Adrenal gland (tissue), 12 donors: ENCODE results near the gene ZXDC. TPM values are rescaled to one million over a fixed set of nuclear protein-coding genes. Genes with fewer than 3 reads are reported as not detected.
A peak's percentile ranks its signal among the peaks of the same experiment; 100 is the strongest.

Experiments used
- DNase-seq, 7 donors: peaks; one replicate each; pipeline ENCODE4 v3.0.0-alpha.2; 2019 to 2020
- H3K27ac ChIP-seq, 5 donors: fragments of 200-600 bp; sonication (generic) in 4 of 5; 1 replicate in 3 of 5; 2 replicates in 2 of 5; pipeline versions ENCODE4 v1.5.1 to v1.8.0; 2016 to 2020; ENCODE audit warnings: mild to moderate bottlenecking in 1 of 5
- H3K27me3 ChIP-seq: fragments of 200-600 bp; 2 replicates; pipeline ENCODE4 v1.8.0; 2021
- H3K36me3 ChIP-seq, 2 donors: fragments of 200-600 bp; replicated peaks in 1 of 2; 1 replicate in 1 of 2; 2 replicates in 1 of 2; pipeline versions ENCODE4 v1.5.1 to v1.8.0; 2018 to 2022
- H3K4me1 ChIP-seq, 2 donors: fragments of 200-600 bp; replicated peaks in 1 of 2; 1 replicate in 1 of 2; 2 replicates in 1 of 2; pipeline versions ENCODE4 v1.5.1 to v1.8.0; 2018 to 2021
- H3K4me3 ChIP-seq, 4 donors: fragments of 200-600 bp; sonication (generic) in 3 of 4; one replicate each; pipeline ENCODE4 v1.5.1; 2016 to 2018
- H3K9me3 ChIP-seq, 3 donors: fragments of 200-600 bp; sonication (generic) in 1 of 3; replicated peaks in 1 of 3; 1 replicate in 2 of 3; 2 replicates in 1 of 3; pipeline versions ENCODE4 v1.5.1 to v1.8.0; 2016 to 2021
- POLR2A ChIP-seq, 2 donors: fragments of 450-650 bp; IDR thresholded peaks; one replicate each; pipeline ENCODE4 v1.6.1; 2017; ENCODE audit warnings: antibody characterized with exemption in 2 of 2, mild to moderate bottlenecking in 2 of 2, moderate library complexity in 1 of 2
- WGBS, 4 donors: extraction: QIAGEN DNeasy Blood & Tissue Kit in 2 of 4; methylation state at CpG; one replicate each; pipeline versions ENCODE4 v1.1.5 to v1.1.7; 2013 to 2017; 5-methylcytosine and 5-hydroxymethylcytosine counted together
- intact Hi-C, 2 donors: fragments of 100-400 bp; cut with DNase I; formaldehyde crosslinking; loops; one replicate each; pipeline versions ENCODE4 v1.14.1 to v1.15.0; 2022 to 2023
- polyA plus RNA-seq, 3 donors: library from polyadenylated mRNA; stranded (reverse); fragments of 200-250 nt in 2 of 3; fragments of 350-450 nt in 1 of 3; fragmentation: Illumina TruSeq in 1 of 3; extraction: RNeasy Lipid Tissue Mini Kit (QIAGEN cat#74804) in 1 of 3; gene quantifications; one replicate each; pipeline ENCODE4 v1.2.3, GENCODE V29; 2013 to 2014
- total RNA-seq, 9 donors: library from RNA; depleted of rRNA in 4 of 9; stranded (reverse); fragments of >200 nt in 4 of 9; fragments of 120-200 nt in 1 of 9; fragmentation: NEBNext Ultra II Directional in 1 of 9; extraction: Animal tissue kit (Norgen Biotek cat#: 25700) in 1 of 9; gene quantifications; one replicate each; pipeline versions ENCODE4 v1.1.0 to v1.2.4, GENCODE V29; 2013 to 2023
- TF ChIP-seq, protein P1 (sequence below), 6 experiments: fragments of 450-650 bp in 4 of 6; fragments of 200-600 bp in 2 of 6; sonication (generic) in 1 of 6; IDR thresholded peaks; 1 replicate in 5 of 6; 2 replicates in 1 of 6; pipeline versions ENCODE4 v1.5.1 to v1.8.0; 2016 to 2021; ENCODE audit warnings: antibody characterized with exemption in 6 of 6, mild to moderate bottlenecking in 2 of 6, moderate library complexity in 1 of 6
- donor health status: healthy with polysubstance abuse.
- donor health status: Bipolar disorder and iron deficiency.
- donor health status: DM: yes; HTN: yes; CAD: no.
- donor health status: DM: no; HTN: no; CAD: no.
- donor health status: DM: no; HTN: no; CAD: no.
- donor health status: DM: yes; HTN: yes; CAD: no.

The ZXDC gene
- total and polyA plus RNA-seq, 12 donors = 16.4 to 45.2 (median 30.3) TPM

DNA sequence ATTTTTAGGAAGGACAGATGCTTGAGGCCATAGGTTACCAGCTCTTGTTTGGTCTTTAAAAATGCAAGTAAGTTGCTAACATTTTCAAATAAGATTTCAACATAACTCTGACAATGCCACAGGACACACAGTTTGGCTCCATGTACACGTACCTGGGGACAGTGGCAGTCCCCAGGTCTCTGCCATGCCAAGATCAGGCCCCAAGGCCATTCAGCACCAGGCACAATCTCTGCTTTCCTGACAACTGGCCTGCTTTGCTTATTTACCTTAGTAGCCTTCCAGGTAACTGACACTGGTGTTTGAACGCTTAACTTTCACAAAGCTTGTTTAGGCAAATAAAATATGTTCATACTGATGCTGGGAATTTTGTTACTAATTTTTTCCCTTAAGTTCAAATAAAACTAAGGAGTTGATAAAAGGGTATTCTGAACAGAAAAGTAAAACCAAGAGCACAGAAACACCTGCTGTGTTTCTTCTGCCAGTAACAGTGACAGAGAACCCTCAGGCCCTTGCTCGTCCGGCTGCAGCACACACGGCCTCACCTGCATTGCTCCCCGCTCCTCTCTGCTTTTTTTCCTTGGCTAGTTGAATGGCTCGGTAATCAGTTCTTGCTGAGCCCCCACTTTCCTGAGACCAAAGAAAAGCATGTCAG lies 16.5 kb downstream of the ZXDC start:
- Histone ChIP-seq H3K9me3 (no peaks in the 10 kb centered on the region), H3K27ac (no peak overlapping the region), H3K4me1 (no peaks in the 10 kb centered on the region), H3K4me3 (no peak overlapping the region), H3K36me3 (peaks cover 0 to 79% of the 10 kb centered on the region in 2 donors), H3K27me3 (no peaks in the 10 kb centered on the region)
- TF ChIP-seq, protein P1, sequence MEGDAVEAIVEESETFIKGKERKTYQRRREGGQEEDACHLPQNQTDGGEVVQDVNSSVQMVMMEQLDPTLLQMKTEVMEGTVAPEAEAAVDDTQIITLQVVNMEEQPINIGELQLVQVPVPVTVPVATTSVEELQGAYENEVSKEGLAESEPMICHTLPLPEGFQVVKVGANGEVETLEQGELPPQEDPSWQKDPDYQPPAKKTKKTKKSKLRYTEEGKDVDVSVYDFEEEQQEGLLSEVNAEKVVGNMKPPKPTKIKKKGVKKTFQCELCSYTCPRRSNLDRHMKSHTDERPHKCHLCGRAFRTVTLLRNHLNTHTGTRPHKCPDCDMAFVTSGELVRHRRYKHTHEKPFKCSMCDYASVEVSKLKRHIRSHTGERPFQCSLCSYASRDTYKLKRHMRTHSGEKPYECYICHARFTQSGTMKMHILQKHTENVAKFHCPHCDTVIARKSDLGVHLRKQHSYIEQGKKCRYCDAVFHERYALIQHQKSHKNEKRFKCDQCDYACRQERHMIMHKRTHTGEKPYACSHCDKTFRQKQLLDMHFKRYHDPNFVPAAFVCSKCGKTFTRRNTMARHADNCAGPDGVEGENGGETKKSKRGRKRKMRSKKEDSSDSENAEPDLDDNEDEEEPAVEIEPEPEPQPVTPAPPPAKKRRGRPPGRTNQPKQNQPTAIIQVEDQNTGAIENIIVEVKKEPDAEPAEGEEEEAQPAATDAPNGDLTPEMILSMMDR (IDR thresholded peaks at IDR 0.05) = no peak
- no peak for TF ChIP-seq POLR2A (IDR thresholded peaks at IDR 0.05)
- peak in 2 of 7 donors; percentile 19 to 26 for DNase-seq
- 65 to 73% (median 70%) methylated on average over 7 of the region's 7 CpGs for WGBS, 4 donors
- intact Hi-C loops = no loop called here

DNA sequence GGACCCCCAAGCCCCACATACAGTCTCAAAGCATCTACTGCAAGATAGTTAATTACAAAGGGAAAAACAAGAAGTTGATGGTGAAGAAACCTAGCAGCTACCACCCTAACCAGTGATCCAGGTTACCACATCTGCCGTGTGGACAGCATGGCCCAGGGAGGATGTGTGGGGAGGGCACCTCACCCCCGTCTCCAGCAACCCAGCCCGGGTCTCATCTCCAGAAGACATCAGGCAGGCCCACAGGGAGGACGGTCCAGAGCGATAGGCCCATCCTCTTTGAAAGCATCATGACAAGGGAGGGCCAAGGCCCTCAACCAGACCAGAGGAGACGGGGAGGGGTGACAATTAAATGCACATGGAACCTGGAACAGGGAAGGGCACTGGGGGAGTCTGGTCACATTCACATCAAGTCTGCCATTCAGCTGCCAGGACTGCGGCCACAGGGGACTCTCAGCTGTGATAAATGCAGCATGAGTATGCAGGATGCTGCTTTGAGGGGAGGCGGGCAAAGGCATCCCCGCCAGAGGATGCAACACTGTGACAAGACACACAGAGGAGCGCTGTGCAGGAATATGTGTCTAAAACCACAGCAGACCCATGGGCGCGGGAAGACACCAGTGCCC lies 18.8 kb downstream of the ZXDC start:
- peak in 2 of 7 donors; percentile 12 to 13 for DNase-seq
- no peak overlapping the region for H3K27ac ChIP-seq
- no peaks in the 10 kb centered on the region for H3K9me3 ChIP-seq
- H3K4me1 ChIP-seq = peaks cover 5% of the 10 kb centered on the region in 2 donors
- 86 to 90% (median 86%) methylated on average over 9 to 12 of the region's 12 CpGs for WGBS, 4 donors
- H3K4me3 ChIP-seq = no peak overlapping the region
- no peaks in the 10 kb centered on the region for H3K27me3 ChIP-seq
- intact Hi-C loops = no loop called here
- H3K36me3 ChIP-seq = peaks cover 0 to 61% of the 10 kb centered on the region in 2 donors
- TF ChIP-seq, protein P1 (IDR thresholded peaks at IDR 0.05) = no peak
- no peak for TF ChIP-seq POLR2A (IDR thresholded peaks at IDR 0.05)

DNA sequence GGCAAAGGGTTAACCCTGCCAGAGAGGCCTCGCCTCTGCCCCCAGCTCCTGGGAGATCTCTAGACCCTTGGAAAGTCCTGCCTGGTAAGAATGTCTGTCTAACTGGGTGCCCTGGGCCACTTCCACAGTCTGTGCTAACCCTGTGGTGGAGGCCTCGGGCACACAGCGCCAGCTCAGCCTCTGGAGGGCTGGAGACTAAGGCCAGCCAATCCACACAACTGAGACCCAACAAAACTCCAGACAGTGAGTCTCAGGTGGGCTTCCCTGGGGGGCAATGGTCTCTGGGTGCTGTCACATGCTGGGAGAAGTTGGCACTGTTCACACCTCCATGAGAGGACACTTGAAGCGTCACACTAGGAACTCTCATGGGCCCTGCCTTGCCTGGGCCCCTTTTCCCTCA lies 19.5 kb downstream of the ZXDC start:
- Histone ChIP-seq H3K9me3 (no peaks in the 10 kb centered on the region), H3K36me3 (peaks cover 0 to 59% of the 10 kb centered on the region in 2 donors), H3K27me3 (no peaks in the 10 kb centered on the region), H3K4me1 (peaks cover 10 to 11% of the 10 kb centered on the region in 2 donors), H3K27ac (no peak overlapping the region), H3K4me3 (no peak overlapping the region)
- TF ChIP-seq, protein P1 (IDR thresholded peaks at IDR 0.05) = no peak
- no peak for TF ChIP-seq POLR2A (IDR thresholded peaks at IDR 0.05)
- DNase-seq = peak in 1 of 7 donors; percentile 13
- 38 to 94% (median 61%) methylated on average over 2 to 4 of the region's 4 CpGs for WGBS, 4 donors
- intact Hi-C loops = no loop called here

DNA sequence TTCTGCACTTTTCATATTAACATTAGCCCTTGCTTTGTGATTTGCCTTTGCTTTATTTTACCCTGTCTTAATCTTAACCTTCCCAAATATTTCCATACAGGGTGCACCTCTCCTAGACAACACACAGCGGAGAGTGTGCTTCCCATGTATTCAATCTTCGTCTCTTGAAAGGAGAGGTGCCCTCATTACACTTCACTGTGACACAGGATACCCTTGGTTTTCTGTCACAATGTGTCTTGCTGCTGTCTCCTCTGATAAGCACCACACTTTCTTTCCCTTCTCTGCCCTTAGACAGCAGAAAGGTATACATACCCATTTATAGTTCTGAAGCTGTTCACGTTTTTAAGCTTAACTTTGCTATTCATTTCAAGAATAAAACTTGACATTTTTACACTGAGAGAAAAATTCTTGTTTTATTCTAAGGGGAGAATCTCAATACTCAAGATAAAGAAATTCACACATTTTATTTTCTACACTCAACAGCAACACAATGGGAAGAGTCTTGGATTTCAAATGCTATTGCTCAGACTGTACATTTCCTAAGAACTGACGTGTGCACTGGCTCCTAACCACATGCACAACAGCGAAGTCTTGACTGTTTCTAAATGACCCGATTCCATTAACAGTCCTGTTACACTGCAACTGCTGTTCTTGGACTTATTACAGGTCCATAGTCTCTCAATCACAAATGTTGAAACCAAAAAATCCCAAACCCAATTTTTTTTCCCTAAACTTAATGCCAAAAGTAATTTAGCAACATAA lies 21.1 kb downstream of the ZXDC start:
- Histone ChIP-seq H3K27ac (no peak overlapping the region), H3K9me3 (no peaks in the 10 kb centered on the region), H3K4me1 (peaks cover 10 to 14% of the 10 kb centered on the region in 2 donors), H3K4me3 (no peak overlapping the region), H3K27me3 (no peaks in the 10 kb centered on the region), H3K36me3 (peaks cover 0 to 45% of the 10 kb centered on the region in 2 donors)
- TF ChIP-seq POLR2A (IDR thresholded peaks at IDR 0.05) = no peak
- TF ChIP-seq, protein P1 (IDR thresholded peaks at IDR 0.05) = no peak
- DNase-seq = peak in 1 of 7 donors; percentile 0
- intact Hi-C loops = no loop called here
- WGBS, 4 donors = 86 to 95% (median 90%) methylated on average over 6 of the region's 6 CpGs
